Thyroid gland (tissue), 4 donors: ENCODE data around the gene NRK. TPM values are rescaled to one million over a fixed set of nuclear protein-coding genes. Genes with fewer than 3 reads are reported as not detected.

Source experiments
- DNase-seq, 2 donors: peaks; one replicate each; pipeline ENCODE4 v3.0.0-alpha.2; 2019
- H3K27ac ChIP-seq, 3 donors: fragments of 200-600 bp; sonication (generic); 1 replicate in 2 of 3; 2 replicates in 1 of 3; pipeline ENCODE4 v1.5.1; 2016 to 2019; ENCODE audit warnings: mild to moderate bottlenecking in 1 of 3, moderate library complexity in 1 of 3
- H3K27me3 ChIP-seq: fragments of 200-600 bp; sonication (generic); one replicate; pipeline ENCODE4 v1.5.1; 2019
- H3K36me3 ChIP-seq, 2 donors: fragments of 200-600 bp; sonication (generic); one replicate each; pipeline ENCODE4 v1.5.1; 2016 to 2019
- H3K4me1 ChIP-seq, 2 donors: fragments of 200-600 bp; sonication (generic); one replicate each; pipeline ENCODE4 v1.5.1; 2017 to 2019
- H3K4me3 ChIP-seq, 3 donors: fragments of 200-600 bp; sonication (generic); replicated peaks in 1 of 3; 1 replicate in 2 of 3; 2 replicates in 1 of 3; pipeline ENCODE4 v1.5.1; 2016; ENCODE audit warnings: mild to moderate bottlenecking in 1 of 3
- H3K9me3 ChIP-seq: fragments of 200-600 bp; sonication (generic); one replicate; pipeline ENCODE4 v1.5.1; 2017
- POLR2A ChIP-seq, 2 donors: fragments of 450-650 bp; IDR thresholded peaks; one replicate each; pipeline ENCODE4 v1.6.1; 2017; ENCODE audit warnings: antibody characterized with exemption in 2 of 2, mild to moderate bottlenecking in 2 of 2, moderate library complexity in 1 of 2
- WGBS, 2 donors: methylation state at CpG; one replicate each; pipeline ENCODE4 v1.1.5; 2017; 5-methylcytosine and 5-hydroxymethylcytosine counted together
- intact Hi-C: fragments of 100-400 bp; cut with DNase I; formaldehyde crosslinking; loops from one replicate; pipeline ENCODE4 v1.15.1; 2023
- total RNA-seq, 4 donors: library from RNA; depleted of rRNA; stranded (reverse); fragments of >200 nt; gene quantifications; one replicate each; pipeline ENCODE4 v1.2.3, GENCODE V29; 2016
- TF ChIP-seq, protein P1 (sequence below), 6 experiments: fragments of 200-600 bp in 3 of 6; fragments of 450-650 bp in 3 of 6; sonication (generic) in 3 of 6; IDR thresholded peaks; one replicate each; pipeline ENCODE4 v1.5.1; 2016 to 2019; ENCODE audit warnings: antibody characterized with exemption in 6 of 6, mild to moderate bottlenecking in 2 of 6, inconsistent platforms in 1 of 6, moderate library complexity in 1 of 6

The NRK gene
- total RNA-seq, 4 donors from 2014 or later: 0.67 to 1.9 (median 1.4) TPM

DNA sequence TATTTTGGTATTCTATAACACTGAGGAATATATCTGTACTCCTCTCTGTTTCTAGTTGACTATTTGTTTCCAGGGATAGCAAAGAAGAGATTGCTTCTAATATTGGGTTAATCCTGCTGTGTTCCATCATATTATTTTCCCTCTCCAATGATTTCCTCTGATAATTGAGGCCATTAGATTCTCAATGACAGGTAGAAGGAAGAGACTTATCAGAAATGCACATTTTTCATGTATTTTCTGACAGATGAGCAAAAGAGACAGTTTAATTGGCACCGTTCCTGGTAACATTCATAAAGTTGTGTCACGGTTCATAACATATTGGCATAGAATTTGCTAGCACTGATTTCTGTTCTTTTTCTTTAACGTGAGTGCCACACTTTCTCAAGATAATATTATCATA, 58.2 kb downstream of the NRK start:
- no peaks in the 10 kb centered on the region for H3K27me3 ChIP-seq
- H3K36me3 ChIP-seq: no peaks in the 10 kb centered on the region
- TF ChIP-seq, protein P1, sequence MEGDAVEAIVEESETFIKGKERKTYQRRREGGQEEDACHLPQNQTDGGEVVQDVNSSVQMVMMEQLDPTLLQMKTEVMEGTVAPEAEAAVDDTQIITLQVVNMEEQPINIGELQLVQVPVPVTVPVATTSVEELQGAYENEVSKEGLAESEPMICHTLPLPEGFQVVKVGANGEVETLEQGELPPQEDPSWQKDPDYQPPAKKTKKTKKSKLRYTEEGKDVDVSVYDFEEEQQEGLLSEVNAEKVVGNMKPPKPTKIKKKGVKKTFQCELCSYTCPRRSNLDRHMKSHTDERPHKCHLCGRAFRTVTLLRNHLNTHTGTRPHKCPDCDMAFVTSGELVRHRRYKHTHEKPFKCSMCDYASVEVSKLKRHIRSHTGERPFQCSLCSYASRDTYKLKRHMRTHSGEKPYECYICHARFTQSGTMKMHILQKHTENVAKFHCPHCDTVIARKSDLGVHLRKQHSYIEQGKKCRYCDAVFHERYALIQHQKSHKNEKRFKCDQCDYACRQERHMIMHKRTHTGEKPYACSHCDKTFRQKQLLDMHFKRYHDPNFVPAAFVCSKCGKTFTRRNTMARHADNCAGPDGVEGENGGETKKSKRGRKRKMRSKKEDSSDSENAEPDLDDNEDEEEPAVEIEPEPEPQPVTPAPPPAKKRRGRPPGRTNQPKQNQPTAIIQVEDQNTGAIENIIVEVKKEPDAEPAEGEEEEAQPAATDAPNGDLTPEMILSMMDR (IDR thresholded peaks at IDR 0.05): no peak
- no peak for TF ChIP-seq POLR2A (IDR thresholded peaks at IDR 0.05)
- intact Hi-C loops: no loop called here
- H3K27ac ChIP-seq: no peak overlapping the region
- H3K4me1 ChIP-seq: no peaks in the 10 kb centered on the region
- no peak overlapping the region for H3K4me3 ChIP-seq
- 89 to 97% methylated on average over 3 of the region's 3 CpGs for WGBS, 2 donors
- H3K9me3 ChIP-seq: no peaks in the 10 kb centered on the region
- DNase-seq: no peak

DNA sequence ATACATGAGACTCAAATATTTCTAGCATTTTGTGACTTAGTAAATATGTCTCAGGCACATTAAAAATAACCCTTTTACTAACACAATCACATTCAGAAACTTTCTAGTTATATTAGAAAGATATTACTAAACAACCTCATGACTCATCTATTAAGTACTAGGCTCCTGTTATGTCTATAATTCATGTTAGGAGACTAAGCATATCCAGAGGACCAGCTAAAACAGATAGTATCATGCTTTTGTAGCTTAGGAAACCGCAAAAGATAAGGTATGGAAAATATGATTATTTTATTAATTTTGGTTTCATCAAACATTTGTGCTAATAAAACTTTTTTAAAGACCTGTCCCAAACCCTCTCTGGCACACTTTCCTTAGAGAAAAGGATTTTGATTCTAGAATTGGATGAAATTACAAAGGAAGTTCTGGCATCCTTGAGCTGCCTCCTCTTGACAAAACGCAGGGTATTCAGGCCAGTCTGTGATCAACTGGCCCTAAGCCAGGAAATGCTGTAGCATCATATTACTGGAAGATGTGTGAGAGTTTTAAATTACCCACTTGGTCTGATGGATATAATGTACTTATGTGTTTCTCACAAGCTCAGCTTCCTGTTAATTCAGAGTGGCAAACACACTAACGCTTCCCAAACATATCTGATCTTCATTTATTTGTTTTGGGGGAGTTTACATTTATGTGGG, 60.4 kb downstream of the NRK start:
- DNase-seq: no peak
- H3K4me1 ChIP-seq: no peaks in the 10 kb centered on the region
- 58 to 61% methylated on average over 3 of the region's 3 CpGs for WGBS, 2 donors
- H3K9me3 ChIP-seq: no peaks in the 10 kb centered on the region
- no peaks in the 10 kb centered on the region for H3K27me3 ChIP-seq
- H3K27ac ChIP-seq: no peak overlapping the region
- H3K4me3 ChIP-seq: no peak overlapping the region
- H3K36me3 ChIP-seq: no peaks in the 10 kb centered on the region
- intact Hi-C loops: no loop called here
- TF ChIP-seq, protein P1 (IDR thresholded peaks at IDR 0.05): no peak
- no peak for TF ChIP-seq POLR2A (IDR thresholded peaks at IDR 0.05)

DNA sequence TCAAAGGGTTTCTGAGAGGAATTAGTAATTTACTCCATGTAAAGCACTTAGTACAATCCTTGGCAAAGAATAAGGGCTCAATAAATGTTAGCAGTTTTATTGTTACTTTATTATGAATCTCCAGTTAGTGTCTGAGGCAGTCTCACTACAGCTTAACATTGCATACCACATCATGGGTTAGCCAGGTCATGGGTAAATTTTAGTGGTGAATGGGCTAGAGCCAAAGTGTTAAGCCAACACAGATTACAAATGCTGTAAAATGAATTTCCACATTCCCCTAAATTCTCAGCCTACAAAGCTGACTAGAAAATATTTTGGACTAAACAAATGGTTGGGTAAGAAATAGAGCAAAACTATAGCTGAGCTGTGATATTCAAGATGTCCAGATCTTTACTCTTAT, 72.4 kb downstream of the NRK start:
- Histone ChIP-seq H3K27ac (no peak overlapping the region), H3K9me3 (no peaks in the 10 kb centered on the region), H3K4me1 (no peaks in the 10 kb centered on the region), H3K27me3 (no peaks in the 10 kb centered on the region), H3K36me3 (no peaks in the 10 kb centered on the region), H3K4me3 (no peak overlapping the region)
- no peak for TF ChIP-seq POLR2A (IDR thresholded peaks at IDR 0.05)
- TF ChIP-seq, protein P1 (IDR thresholded peaks at IDR 0.05): no peak
- intact Hi-C loops: no loop called here
- no peak for DNase-seq

DNA sequence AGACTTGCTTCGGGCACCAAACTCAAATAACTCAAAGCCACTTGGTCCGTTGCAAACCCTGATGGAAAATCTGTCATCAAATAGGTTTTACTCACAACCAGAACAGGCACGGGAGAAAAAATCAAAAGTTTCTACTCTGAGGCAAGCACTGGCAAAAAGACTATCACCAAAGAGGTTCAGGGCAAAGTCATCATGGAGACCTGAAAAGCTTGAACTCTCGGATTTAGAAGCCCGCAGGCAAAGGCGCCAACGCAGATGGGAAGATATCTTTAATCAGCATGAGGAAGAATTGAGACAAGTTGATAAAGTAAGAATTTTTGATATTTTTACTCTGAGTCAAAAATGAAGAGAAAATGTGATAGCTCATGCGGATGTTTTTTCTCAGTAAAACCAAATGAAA, 87.2 kb downstream of the NRK start:
- Histone ChIP-seq H3K36me3 (no peaks in the 10 kb centered on the region), H3K27me3 (no peaks in the 10 kb centered on the region), H3K4me1 (no peaks in the 10 kb centered on the region), H3K9me3 (no peaks in the 10 kb centered on the region), H3K27ac (no peak overlapping the region), H3K4me3 (no peak overlapping the region)
- DNase-seq: no peak
- 94 to 98% methylated on average over 8 of the region's 8 CpGs for WGBS, 2 donors
- TF ChIP-seq POLR2A (IDR thresholded peaks at IDR 0.05): no peak
- TF ChIP-seq, protein P1 (IDR thresholded peaks at IDR 0.05): no peak
- intact Hi-C loops: no loop called here

DNA sequence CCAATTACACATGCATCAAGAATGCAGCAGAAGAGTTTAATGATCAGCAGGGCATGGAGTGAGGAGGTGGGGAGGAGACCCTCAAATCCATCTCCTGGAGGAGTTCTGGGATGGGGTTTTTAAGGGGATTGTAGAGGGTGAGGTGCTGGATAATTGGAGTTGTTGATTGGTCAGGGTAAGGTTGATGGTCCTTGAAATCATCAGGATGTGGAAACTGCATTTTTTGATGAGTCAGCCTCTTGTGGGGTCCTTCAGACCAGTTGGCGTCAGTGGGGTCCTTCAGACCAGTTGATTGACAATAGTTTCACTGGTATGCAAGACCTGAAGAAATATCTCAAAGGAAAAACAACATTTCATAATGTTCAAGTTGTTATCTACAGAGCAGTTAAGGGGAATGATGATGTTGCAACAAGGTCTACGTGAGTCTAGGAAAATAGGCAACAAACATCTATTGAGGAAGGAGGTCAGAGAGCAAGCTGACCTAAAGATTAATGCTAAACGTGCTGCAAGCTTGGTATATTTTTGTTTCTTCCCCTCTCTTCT, 88.3 kb downstream of the NRK start:
- WGBS, 2 donors: 39 to 53% methylated on average over 3 of the region's 3 CpGs
- Histone ChIP-seq H3K4me3 (no peak overlapping the region), H3K4me1 (no peaks in the 10 kb centered on the region), H3K27ac (no peak overlapping the region), H3K27me3 (no peaks in the 10 kb centered on the region), H3K36me3 (no peaks in the 10 kb centered on the region), H3K9me3 (no peaks in the 10 kb centered on the region)
- TF ChIP-seq, protein P1 (IDR thresholded peaks at IDR 0.05): no peak
- TF ChIP-seq POLR2A (IDR thresholded peaks at IDR 0.05): no peak
- DNase-seq: peak in 1 of 2 donors; percentile 2
- intact Hi-C loops: no loop called here
